Measurements from ENCODE around the gene ARHGAP33. TPM values are rescaled to one million over a fixed set of nuclear protein-coding genes. Genes with fewer than 3 reads are reported as not detected.

ARHGAP33 gene
- polyA plus RNA-seq, 1 donor from 2014 or later = 20.5 TPM

GRCh38 chr19:35745328-35746086, 29.9 kb upstream of the ARHGAP33 start, which contains the start of the genes PSENEN and U2AF1L4:
Gene PSENEN, plus strand, starts transcription at chr19:35745651. Its CDS starts 280 bp downstream, at chr19:35745931.
Gene U2AF1L4, minus strand, starts transcription at chr19:35745418. Its CDS starts 27 bp downstream, at chr19:35745391.
- Histone ChIP-seq H4K20me1 (ENCODE audit: insufficient read depth) (no peaks in the 10 kb centered on the region), H3K36me3 (ENCODE audit: insufficient read depth, low read length) (no peaks in the 10 kb centered on the region), H3K27ac (ENCODE audit: low read length) (peak within 1 kb of the TSS; percentile 98), H2AFZ (ENCODE audit: low read depth, low read length) (peak within 1 kb of the TSS; percentile 71), H3K27me3 (ENCODE audit: insufficient read depth, low read depth, low read length) (no peaks in the 10 kb centered on the region), H3K9me3 (ENCODE audit: low read length) (no peaks in the 10 kb centered on the region), H3K9me2 (ENCODE audit: insufficient read depth, low read length) (no peaks in the 10 kb centered on the region), H3K79me2 (replicated peaks; ENCODE audit: insufficient read depth, low read length) (peaks cover 22% of the 10 kb centered on the region), H3K4me2 (ENCODE audit: low read length) (peak within 1 kb of the TSS; percentile 91), H3K4me3 (ENCODE audit: low read length) (peak within 1 kb of the TSS; percentile 94), H3K9ac (ENCODE audit: low read length) (peak within 1 kb of the TSS; percentile 94), H3F3A (ENCODE audit: insufficient read depth, low read length, poor library complexity, severe bottlenecking) (no peaks in the 10 kb centered on the region)
- TF ChIP-seq MXI1 (conservative IDR thresholded peaks at IDR 0.05; ENCODE audit: poor library complexity, severe bottlenecking) = peak; percentile 3
- TF ChIP-seq POLR2AphosphoS5 (IDR thresholded peaks at IDR 0.05) = peak; percentile 82
- TF ChIP-seq SMC3 (conservative IDR thresholded peaks at IDR 0.05; ENCODE audit: poor library complexity) = no peak

- H3K9me3 ChIP-seq (ENCODE audit: low read length) = no peaks in the 10 kb centered on the region
- no peaks in the 10 kb centered on the region for H3F3A ChIP-seq (ENCODE audit: insufficient read depth, low read length, poor library complexity, severe bottlenecking)
- H3K79me2 ChIP-seq (replicated peaks; ENCODE audit: insufficient read depth, low read length) = peaks cover 22% of the 10 kb centered on the region
- H3K9me2 ChIP-seq (ENCODE audit: insufficient read depth, low read length) = no peaks in the 10 kb centered on the region
- H3K9ac ChIP-seq (ENCODE audit: low read length) = peak overlapping the region; percentile 81
- no peaks in the 10 kb centered on the region for H3K27me3 ChIP-seq (ENCODE audit: insufficient read depth, low read depth, low read length)
- H3K4me3 ChIP-seq (ENCODE audit: low read length) = peak overlapping the region; percentile 94
- H3K36me3 ChIP-seq (ENCODE audit: insufficient read depth, low read length) = no peaks in the 10 kb centered on the region
- no peak for TF ChIP-seq RAD21 (conservative IDR thresholded peaks at IDR 0.05)
- TF ChIP-seq SMC3 (conservative IDR thresholded peaks at IDR 0.05; ENCODE audit: poor library complexity) = no peak
- TF ChIP-seq EP300 (conservative IDR thresholded peaks at IDR 0.05; ENCODE audit: poor library complexity, severe bottlenecking) = no peak
- no peak for TF ChIP-seq MXI1 (conservative IDR thresholded peaks at IDR 0.05; ENCODE audit: poor library complexity, severe bottlenecking)
- no peak for TF ChIP-seq POLR2AphosphoS5 (IDR thresholded peaks at IDR 0.05)
- TF ChIP-seq TAF1 (IDR thresholded peaks at IDR 0.05; ENCODE audit: low read depth) = no peak
- TF ChIP-seq REST (IDR thresholded peaks at IDR 0.05; ENCODE audit: borderline replicate concordance) = no peak
- no peak for TF ChIP-seq CTCF (IDR thresholded peaks at IDR 0.05; ENCODE audit: poor library complexity, severe bottlenecking)
- TF ChIP-seq EZH2 (IDR thresholded peaks at IDR 0.05; ENCODE audit: borderline replicate concordance, insufficient read depth, low read length, poor library complexity, severe bottlenecking) = no peak
- H4K20me1 ChIP-seq (ENCODE audit: insufficient read depth) = no peaks in the 10 kb centered on the region
- H2AFZ ChIP-seq (ENCODE audit: low read depth, low read length) = peak overlapping the region; percentile 48
- peak overlapping the region; percentile 69 for H3K27ac ChIP-seq (ENCODE audit: low read length)
- H3K4me2 ChIP-seq (ENCODE audit: low read length) = peak overlapping the region; percentile 91
These were observed 29.3 kb upstream of the ARHGAP33 start for GRCh38 chr19:35746087-35746462.
